Umbilical cord (tissue), 2 donors: ENCODE measurements around the gene LCOR. TPM values are rescaled to one million over a fixed set of nuclear protein-coding genes. Genes with fewer than 3 reads are reported as not detected.
"Not testable (repeated sequence)": the region's sequence is repeated elsewhere in the genome, so short reads cannot be mapped to it uniquely, and the experiment has no call there.

Source experiments
- DNase-seq: peaks from one replicate; pipeline ENCODE4 v3.0.0-alpha.2; 2015; ENCODE audit warnings: low spot score
- total RNA-seq: library from RNA; depleted of rRNA; stranded (reverse); fragments of >200 nt; gene quantifications from one replicate; pipeline ENCODE4 v1.2.3, GENCODE V29; 2014; ENCODE audit warnings: low replicate concordance; ENCODE audit not compliant: insufficient read depth

LCOR gene
- 124 TPM for total RNA-seq

DNA sequence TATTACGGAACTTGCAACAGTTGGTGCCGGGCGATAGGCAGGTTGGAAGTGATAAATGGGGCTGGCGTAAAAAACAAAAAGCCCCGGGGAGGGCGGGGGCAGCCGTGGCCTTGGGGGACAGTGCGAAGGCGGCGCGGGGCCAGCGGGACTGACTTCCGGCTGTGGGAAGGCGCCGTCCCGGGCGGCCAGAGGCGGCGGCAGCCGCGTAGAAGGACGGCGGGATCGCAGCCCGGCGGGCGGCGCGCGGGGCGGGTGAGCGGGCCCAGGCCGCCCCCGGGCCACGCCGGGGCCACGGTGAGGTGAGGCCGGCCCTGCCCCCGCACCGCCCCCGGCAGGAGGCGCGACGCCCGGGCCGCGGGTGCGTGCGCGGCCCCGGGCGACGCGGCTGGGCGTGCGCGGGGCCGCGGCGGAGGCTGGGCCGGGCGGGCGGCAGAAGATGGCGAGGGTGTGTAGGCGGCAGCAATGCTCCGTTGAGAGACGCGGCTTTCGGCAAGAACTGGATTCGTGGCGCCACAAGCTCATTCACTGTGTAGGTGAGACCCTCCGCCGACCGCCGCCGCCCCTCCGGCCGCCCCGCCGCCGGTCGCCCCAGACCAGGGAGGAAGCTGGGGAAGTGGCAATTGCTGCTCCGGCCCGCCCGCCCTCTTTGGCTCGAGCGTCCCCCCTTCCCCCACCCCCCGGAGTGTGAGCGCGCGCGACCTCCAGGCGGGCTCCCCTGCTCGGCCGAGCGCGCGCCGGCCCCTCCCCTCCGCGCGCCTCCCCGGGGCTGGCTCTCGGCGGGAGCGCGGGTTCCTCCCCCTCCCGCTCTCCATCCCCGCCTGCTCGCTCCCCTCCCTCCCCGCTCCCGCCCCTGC lies at the start of gene LCOR:
Gene LCOR, plus strand, starts transcription at position 432 of the 854 bp plus-strand sequence. CDS start 116,760 bp downstream, outside the sequence.
- DNase-seq, result peak; percentile 91

DNA sequence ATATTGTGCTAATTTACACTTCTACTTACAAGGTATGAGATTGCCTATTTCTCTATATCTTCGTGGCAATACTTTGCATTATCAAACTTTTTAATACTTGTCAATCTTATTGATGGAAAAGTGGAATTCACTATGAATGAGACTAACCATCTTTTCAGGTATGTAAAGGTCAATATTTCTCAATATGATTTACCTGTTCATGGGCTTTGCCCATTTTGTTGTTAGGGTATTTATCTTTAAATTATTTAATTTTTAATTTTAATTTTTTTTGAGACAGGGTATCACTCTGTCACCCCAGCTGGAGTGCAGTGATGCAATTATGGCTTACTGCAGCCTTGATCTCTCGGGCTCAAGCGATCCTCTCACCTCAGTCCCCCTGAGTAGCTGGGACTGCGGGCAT lies 47.8 kb upstream of the LCOR start:
- DNase-seq, result no peak

- no peak for DNase-seq
These were observed 42.5 kb upstream of the LCOR start for GRCh38 chr10:96789571-96790108.

- no peak for DNase-seq
These were observed 40.2 kb upstream of the LCOR start for GRCh38 chr10:96791902-96792301.

DNA sequence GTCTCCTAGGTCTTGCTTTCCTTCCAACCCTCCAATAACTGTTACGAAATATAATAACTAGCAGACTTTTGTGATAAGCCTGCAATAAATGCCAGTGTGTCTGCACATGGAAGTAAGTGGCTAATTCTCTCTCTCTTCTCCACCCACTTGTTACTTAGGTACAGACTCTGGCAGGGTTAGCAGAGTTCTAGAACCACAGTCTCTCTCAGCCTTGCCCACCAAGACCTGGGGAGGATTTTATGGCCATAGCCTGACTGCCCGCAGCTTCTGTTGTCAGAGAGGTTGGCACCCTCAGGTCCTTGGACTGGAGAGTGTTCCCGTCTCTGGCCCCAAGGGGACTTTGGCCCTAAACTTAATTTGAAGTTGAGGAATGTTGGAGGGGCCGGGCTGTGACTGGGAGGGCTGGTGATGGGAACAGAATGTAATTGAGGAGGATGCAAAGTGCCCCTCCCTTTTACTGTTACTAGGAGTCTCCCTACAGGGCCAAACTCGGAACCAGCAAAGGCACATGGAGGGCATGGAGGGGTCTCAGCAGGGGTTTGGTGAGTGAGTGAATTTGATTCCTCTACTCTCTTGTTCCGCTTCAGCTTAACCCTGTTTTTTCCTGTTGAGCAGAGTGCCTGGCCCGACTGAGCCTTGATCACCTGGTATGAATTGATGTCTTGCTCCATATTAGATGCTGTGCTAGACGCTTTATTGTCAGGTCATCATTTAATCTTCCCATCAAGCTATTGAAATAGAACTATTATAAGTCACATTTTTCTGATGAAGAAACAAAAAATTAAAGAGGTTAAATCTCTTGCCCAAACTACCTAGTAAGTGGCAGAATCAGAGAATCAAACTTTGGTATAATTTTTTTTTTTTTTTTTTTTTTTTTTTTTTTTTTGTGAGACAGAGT lies 37.0 kb upstream of the LCOR start:
- DNase-seq, result peak; percentile 40

DNA sequence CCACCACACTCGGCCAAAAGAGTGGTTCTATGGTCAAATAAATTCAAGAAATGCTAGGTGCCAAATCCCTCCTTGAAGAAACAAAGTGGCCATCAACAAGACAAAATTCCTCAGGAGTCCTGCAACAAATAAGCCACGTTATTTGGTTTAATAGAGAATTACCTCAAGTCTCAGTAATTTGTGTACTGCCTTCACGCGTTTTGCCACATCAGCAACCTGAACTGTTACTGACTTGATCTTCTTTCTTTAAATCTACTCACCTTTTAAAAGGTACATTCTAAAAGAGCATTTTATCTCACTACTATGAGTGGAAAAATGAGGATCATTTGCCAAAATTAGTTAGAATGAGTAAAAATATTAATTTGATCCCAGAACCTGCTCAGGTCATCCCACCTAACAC lies 34.6 kb upstream of the LCOR start:
- no peak for DNase-seq

DNA sequence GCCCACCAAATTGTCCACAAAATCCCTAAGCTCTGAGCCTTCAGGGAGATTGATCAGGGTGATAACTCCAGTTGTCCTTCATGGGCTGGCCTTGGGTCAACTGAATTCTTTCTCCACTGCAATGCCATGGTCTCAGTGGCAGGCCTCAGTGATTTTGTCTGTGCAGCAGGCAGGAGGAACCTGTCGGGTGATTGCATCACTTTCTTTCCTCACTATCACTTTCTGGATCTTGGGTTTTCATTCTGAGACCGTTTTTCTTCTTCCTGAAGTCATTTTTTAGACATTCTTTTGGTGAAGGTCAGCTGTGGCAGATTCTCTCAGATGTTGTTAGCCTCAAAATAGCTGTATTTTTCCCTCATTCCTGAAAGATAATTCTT lies 28.8 kb upstream of the LCOR start:
- no peak for DNase-seq

DNA sequence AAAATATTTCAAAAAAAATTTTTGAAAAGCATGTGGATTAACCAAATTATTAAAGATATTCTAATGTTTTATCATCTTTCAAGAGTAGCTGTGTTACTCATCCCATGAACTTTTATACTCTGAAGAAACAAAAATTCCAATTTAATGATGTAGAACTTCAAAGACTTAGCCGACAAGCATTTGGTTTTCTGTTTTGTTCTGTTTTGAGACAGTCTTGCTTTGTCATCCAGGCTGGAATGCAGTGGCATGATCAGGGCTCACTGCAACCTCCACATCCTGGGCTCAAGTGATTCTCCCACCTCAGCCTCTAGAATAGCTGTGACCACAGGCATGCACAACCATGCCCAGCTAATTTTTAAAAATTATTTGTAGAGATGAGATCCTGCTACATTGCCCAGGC lies 17.8 kb upstream of the LCOR start:
- peak; percentile 39 for DNase-seq

DNA sequence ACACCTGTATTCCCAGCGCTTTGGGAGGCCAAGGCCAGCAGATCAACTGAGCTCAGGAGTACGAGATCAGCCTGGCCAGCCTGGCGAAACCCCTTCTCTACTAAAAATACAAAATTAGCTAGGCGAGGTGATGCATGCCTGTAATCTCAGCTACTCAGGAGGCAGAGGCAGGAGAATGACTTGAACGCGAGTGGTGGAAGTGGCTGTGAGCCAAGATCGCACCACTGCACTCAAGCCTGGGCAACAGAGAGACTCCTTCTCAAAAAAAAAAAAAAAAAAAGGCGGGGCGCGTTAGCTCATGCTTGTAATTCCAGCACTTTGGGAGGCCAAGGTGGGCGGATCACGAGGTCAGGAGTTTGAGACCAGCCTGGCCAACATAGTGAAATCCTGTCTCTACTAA lies 13.1 kb upstream of the LCOR start:
- not testable (repeated sequence) for DNase-seq

- DNase-seq, result no peak
These were observed 11.3 kb upstream of the LCOR start for GRCh38 chr10:96820765-96821164.

DNA sequence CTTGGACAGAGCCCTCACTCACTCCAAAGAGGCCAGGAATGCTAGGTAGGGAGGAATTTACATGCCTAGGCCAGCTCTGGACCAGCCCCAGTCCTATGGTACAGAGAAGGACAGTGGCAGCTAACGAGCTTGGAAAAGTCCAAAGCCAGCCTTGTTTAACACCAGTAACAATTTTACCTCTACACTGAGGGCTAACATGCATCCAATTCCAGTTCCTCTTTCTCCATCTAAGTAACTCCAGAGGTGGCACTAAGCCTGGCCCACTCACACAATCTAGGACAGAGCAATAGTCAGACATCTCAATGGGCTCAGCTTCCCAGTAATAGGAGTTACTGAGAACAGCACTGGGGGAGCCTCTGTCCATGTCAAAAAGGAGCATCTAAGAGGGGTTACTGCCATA lies 5.7 kb upstream of the LCOR start:
- DNase-seq, result no peak

DNA sequence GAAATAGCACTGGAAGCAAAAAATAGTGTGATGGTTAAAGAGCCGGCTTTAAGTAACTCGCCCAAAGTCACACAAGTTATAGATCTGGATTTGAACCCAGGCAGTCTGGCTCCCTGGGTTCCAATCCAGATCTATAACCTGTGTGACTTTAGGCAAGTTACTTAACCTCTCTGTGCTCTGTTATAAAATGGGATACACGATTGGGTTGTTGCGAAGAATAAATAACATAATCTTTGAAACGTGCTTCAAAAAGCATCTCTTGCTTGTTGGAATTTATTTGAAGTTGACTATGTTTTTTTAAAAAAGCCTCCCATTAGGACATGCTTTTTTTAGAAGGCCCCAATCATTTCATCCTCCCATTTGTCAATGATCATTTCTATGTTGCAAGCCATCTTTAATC lies 3.5 kb upstream of the LCOR start:
- no peak for DNase-seq

DNA sequence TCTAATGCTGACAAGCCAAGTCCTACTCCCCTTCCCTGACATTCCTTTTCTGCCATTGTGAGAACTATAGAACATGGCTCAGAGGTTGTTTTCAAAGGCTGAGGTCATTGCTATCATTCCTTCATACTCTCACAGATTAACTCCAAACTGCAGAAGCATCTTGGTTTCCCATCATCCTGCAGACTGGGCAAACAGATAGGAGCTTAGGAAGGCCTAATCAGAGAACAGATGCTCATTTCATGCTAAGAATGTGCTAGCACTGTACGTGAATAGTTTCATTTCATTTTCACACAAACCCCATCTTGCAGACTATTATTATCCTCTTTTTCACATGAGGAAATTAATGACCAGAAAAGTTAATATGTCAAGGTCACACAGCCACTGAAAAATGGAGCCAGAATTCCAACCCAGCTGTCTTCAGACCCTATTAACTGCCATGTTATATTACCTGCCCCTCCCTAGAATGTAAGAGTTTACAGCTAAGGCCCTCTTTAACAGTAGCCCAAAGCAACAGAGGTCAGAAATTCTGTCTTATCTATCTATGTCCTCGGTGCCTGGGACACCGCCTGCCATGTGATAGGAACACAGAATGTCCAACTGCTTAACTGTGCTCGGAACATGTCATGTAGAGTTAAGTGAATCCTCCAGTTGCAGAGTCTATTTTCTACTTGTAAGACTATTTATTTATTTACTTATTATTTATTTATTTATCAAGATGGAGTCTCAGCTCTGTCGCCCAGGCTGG lies 2.9 kb upstream of the LCOR start:
- DNase-seq, result no peak

GRCh38 chr10:96830511-96831199 lies 1.4 kb upstream of the LCOR start:
- peak; percentile 78 for DNase-seq

- DNase-seq, result peak; percentile 14
These were observed 765 bp upstream of the LCOR start for GRCh38 chr10:96831200-96831866.

DNA sequence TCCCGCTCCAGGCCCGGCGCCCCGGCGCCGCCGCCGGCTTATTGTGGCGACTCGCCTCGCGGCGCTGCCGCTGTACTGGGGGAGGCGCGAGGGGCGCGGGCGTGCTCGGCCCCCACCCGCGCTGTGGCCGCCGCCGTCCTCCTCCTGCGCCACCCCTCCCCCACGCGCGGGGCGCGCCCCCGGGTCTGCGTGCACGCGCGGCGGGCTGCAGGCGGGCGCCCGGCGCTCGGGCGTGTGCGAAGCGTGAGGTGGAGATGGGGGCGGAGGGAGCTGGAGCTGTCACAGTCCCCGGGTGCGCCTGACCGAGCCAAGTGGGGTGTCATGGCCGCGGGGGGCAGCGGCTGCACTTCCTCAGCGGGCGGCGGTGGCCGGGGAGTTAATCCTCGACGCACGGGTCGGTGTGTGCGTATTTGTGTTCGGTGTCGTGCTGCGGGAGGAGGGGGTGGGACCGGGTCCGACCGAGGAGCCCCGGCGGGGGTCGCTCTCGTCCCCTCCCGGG lies 672 bp downstream of the LCOR start:
- peak; percentile 81 for DNase-seq

GRCh38 chr10:96833220-96834001 lies 1.3 kb downstream of the LCOR start:
- peak; percentile 41 for DNase-seq

- peak; percentile 16 for DNase-seq
These were observed 2.0 kb downstream of the LCOR start for GRCh38 chr10:96834120-96834519.

DNA sequence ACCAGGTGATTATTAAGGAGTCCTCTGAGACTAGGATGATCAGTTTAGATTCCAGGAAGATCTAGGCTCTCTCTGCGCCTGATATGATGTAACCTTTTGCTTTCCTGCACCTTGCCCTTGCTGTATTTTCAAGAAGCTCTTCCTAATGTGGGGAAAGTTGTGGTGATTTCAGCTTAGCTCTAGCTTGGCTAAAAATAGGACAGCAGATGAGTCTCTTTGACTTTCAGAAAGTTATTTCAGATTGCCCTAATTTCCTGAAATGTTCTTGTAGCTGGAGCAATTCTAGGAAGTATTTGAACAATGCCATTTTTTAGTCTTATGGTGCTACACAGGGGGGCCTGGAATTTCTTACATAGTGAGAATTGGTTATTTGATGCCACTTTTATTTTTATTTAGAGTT lies 3.8 kb downstream of the LCOR start:
- no peak for DNase-seq
